ENCODE data around the gene METAP2. TPM values are rescaled to one million over a fixed set of nuclear protein-coding genes. Genes with fewer than 3 reads are reported as not detected.
"Not testable (repeated sequence)": the region's sequence is repeated elsewhere in the genome, so short reads cannot be mapped to it uniquely, and the experiment has no call there.

METAP2 gene
- total RNA-seq, 1 donor from 2014 or later: 73.0 TPM

- no peaks in the 10 kb centered on the region for H3K9me3 Mint-ChIP-seq (ENCODE audit: low read depth)
- no peaks in the 10 kb centered on the region for H3K4me1 Mint-ChIP-seq (ENCODE audit: low read depth)
- H3K27ac Mint-ChIP-seq (ENCODE audit: unreplicated experiment): no peak overlapping the region
- no peak for DNase-seq (ENCODE audit: low spot score)
- no peaks in the 10 kb centered on the region for H3K27me3 Mint-ChIP-seq (ENCODE audit: low read depth)
- H3K4me3 Mint-ChIP-seq (ENCODE audit: unreplicated experiment): no peak overlapping the region
- no peak for TF ChIP-seq CTCF (IDR thresholded peaks at IDR 0.05)
- H3K36me3 Mint-ChIP-seq (ENCODE audit: low read depth): no peaks in the 10 kb centered on the region
Measured at GRCh38 chr12:95435355-95435754, 38.6 kb upstream of the METAP2 start.

- H3K36me3 Mint-ChIP-seq (ENCODE audit: low read depth): no peaks in the 10 kb centered on the region
- no peaks in the 10 kb centered on the region for H3K4me1 Mint-ChIP-seq (ENCODE audit: low read depth)
- H3K4me3 Mint-ChIP-seq (ENCODE audit: unreplicated experiment): no peak overlapping the region
- H3K27me3 Mint-ChIP-seq (ENCODE audit: low read depth): no peaks in the 10 kb centered on the region
- no peaks in the 10 kb centered on the region for H3K9me3 Mint-ChIP-seq (ENCODE audit: low read depth)
- DNase-seq (ENCODE audit: low spot score): no peak
- H3K27ac Mint-ChIP-seq (ENCODE audit: unreplicated experiment): no peak overlapping the region
- no peak for TF ChIP-seq CTCF (IDR thresholded peaks at IDR 0.05)
Measured at GRCh38 chr12:95437565-95437964, 36.4 kb upstream of the METAP2 start.

GRCh38 chr12:95439461-95440230, 34.3 kb upstream of the METAP2 start:
- no peak overlapping the region for H3K4me3 Mint-ChIP-seq (ENCODE audit: unreplicated experiment)
- no peaks in the 10 kb centered on the region for H3K4me1 Mint-ChIP-seq (ENCODE audit: low read depth)
- no peak for TF ChIP-seq CTCF (IDR thresholded peaks at IDR 0.05)
- H3K36me3 Mint-ChIP-seq (ENCODE audit: low read depth): no peaks in the 10 kb centered on the region
- H3K27me3 Mint-ChIP-seq (ENCODE audit: low read depth): no peaks in the 10 kb centered on the region
- no peak for DNase-seq (ENCODE audit: low spot score)
- no peak overlapping the region for H3K27ac Mint-ChIP-seq (ENCODE audit: unreplicated experiment)
- no peaks in the 10 kb centered on the region for H3K9me3 Mint-ChIP-seq (ENCODE audit: low read depth)

GRCh38 chr12:95440401-95440800, 33.6 kb upstream of the METAP2 start:
- no peaks in the 10 kb centered on the region for H3K9me3 Mint-ChIP-seq (ENCODE audit: low read depth)
- H3K36me3 Mint-ChIP-seq (ENCODE audit: low read depth): no peaks in the 10 kb centered on the region
- TF ChIP-seq CTCF (IDR thresholded peaks at IDR 0.05): no peak
- no peak overlapping the region for H3K4me3 Mint-ChIP-seq (ENCODE audit: unreplicated experiment)
- no peaks in the 10 kb centered on the region for H3K4me1 Mint-ChIP-seq (ENCODE audit: low read depth)
- no peak overlapping the region for H3K27ac Mint-ChIP-seq (ENCODE audit: unreplicated experiment)
- no peaks in the 10 kb centered on the region for H3K27me3 Mint-ChIP-seq (ENCODE audit: low read depth)
- DNase-seq (ENCODE audit: low spot score): no peak

GRCh38 chr12:95443459-95443858, 30.5 kb upstream of the METAP2 start:
- TF ChIP-seq CTCF (IDR thresholded peaks at IDR 0.05): no peak
- H3K27me3 Mint-ChIP-seq (ENCODE audit: low read depth): peaks cover 2% of the 10 kb centered on the region
- DNase-seq (ENCODE audit: low spot score): no peak
- H3K36me3 Mint-ChIP-seq (ENCODE audit: low read depth): no peaks in the 10 kb centered on the region
- peaks cover 3% of the 10 kb centered on the region for H3K4me1 Mint-ChIP-seq (ENCODE audit: low read depth)
- no peak overlapping the region for H3K27ac Mint-ChIP-seq (ENCODE audit: unreplicated experiment)
- no peak overlapping the region for H3K4me3 Mint-ChIP-seq (ENCODE audit: unreplicated experiment)
- H3K9me3 Mint-ChIP-seq (ENCODE audit: low read depth): no peaks in the 10 kb centered on the region

GRCh38 chr12:95445099-95445498, 28.9 kb upstream of the METAP2 start:
- not testable (repeated sequence) for H3K27me3 Mint-ChIP-seq (ENCODE audit: low read depth); H3K4me1 Mint-ChIP-seq (ENCODE audit: low read depth); H3K36me3 Mint-ChIP-seq (ENCODE audit: low read depth); H3K9me3 Mint-ChIP-seq (ENCODE audit: low read depth); H3K4me3 Mint-ChIP-seq (ENCODE audit: unreplicated experiment); DNase-seq (ENCODE audit: low spot score); H3K27ac Mint-ChIP-seq (ENCODE audit: unreplicated experiment)
